HG03025 (cell line): ENCODE results near the gene TECR.
"Not testable (repeated sequence)": the region's sequence is repeated elsewhere in the genome, so short reads cannot be mapped to it uniquely, and the experiment has no call there.

Source experiments
- ATAC-seq: cut with Tn5 transposase; IDR thresholded peaks from one replicate; pipeline ENCODE4 v1.9.1; 2021; ENCODE audit warnings: mild to moderate bottlenecking, moderate library complexity; ENCODE audit not compliant: unreplicated experiment, low FRiP score

The TECR gene

DNA sequence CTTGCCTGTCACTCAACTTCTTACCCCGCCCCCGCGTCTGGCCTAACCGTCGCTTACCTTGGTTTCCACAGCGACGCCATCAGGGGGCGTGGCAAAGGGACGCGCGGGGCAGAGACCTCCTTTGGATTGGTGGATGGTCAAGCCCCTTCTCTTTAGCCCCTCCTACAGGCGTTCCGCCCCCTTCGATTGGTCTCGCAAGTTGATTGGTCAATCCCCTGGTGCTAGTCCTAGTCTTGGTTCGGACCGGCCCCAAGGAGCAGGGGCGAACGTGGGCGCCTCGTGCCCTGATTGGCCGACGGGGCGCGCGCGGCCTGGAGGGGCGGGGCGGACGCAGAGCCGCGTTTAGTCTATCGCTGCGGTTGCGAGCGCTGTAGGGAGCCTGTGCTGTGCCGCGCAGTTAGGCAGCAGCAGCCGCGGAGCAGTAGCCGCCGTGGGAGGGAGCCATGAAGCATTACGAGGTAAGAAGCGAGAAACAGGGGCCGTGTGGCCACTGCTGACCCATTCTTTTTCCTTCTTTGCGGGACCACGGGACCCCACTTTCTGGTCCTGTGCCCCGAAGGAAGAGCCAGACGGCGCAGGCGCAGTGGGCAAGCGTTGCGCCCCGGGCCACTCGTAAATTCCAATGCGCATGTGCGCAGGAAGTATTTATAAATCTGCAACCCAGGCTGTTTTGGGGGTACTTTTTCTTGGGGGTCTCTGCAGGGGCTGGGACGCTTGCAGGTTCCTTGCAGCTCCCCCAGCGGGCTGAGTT is at the start of gene TECR:
Gene TECR (plus strand): TSS at position 341 of the 751 bp plus-strand sequence. CDS start 103 bp downstream, at position 444.
- ATAC-seq: peak; percentile 90

GRCh38 chr19:14479975-14480699 is 49.3 kb upstream of the TECR start:
- no peak for ATAC-seq

GRCh38 chr19:14480700-14481079 is 48.7 kb upstream of the TECR start:
- no peak for ATAC-seq

DNA sequence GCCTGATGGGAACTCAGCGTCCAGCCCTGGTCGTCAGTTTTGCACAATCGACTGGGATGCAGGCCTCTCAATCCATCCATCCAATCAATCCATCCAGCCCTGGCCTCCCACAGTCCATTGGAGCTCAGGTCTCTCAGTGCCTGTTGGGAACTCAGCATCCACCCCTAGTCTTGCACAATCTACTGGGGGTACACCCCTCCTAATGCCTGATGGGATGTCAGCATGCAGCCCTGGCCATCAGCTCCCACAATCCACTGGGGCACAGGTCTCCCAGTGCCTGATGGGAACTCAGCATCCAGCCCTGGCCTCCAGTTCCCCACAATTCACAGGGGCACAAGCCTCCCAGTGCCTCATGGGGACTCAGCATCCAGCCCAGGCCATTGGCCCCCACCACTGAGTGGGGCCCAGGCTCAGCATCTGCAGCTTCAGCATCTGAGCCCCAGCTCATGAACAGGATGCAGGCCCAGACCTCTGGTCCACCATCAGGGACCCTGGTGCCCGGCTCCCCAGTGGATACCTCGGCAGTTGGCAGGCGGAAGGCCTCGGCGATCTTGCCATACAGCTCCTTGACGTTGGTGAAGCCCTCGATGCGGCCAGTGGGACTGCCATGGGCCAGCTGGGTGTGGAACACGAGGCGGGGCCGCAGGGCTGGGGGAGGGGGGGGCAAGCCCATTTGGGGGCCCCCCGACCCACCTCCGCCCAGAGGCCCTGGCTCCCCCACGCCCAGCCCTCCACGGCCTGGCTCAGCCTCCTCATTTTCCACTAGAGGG is 47.0 kb upstream of the TECR start:
- no peak for ATAC-seq

DNA sequence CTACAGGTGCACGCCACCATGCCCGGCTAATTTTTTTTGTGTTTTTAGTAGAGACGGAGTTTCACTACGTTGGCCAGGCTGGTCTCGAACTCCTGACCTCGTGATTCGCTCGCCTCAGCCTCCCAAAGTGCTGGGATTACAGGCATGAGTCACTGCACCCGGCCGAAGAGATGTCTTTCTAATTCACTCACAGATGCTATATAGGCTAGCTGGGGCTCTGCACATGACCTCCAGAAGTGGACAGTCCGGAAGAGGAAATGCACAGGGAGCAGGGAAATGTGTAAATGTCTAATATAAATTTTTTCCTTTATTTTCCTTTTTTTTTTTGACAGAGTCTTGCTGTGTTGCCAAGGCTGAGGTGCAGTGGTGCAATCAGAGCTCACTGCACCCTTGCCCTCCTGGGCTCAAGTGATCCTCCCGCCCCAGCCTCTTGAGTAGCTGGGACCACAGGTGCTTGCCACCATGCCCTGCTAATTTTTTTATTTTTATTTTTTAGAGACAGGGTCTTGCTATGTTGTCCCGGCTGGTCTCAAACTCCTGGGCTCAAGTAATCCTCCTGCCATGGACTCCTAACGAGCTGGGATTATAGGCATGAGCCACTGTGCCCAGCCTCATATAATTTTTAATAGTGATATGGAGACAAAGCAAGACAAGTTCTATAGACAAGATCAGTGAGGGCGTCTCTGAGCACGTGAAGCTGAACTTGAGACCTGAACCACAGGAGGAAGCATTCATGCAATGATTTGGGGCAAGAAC is 41.8 kb upstream of the TECR start:
- ATAC-seq: no peak

DNA sequence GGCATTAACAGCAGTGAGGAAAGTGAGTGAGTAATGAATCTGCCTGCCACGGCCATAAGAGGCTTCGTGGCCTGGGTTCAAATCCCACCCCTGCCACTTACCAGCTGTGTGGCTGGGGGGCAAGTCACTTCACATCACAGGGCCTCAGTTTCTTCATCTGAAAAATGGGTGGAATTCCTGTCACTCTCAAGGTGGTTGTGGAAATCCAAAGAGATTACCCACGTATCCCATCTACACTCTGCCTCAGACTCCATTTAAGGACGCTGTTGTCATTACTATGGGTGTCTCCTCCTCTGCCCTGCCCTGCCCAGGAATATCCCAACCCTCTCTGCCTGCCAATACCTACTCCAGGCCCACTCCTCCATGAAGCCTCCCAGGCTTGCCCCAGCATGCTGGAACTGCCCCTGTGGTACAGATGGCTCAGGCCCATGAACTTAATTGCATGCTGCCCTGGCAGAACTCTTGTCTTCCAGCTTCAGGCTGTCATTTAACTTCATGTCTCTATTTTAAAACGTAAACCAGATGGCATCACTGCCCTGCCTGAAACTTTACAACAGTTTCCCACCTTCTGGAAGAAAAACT is 36.5 kb upstream of the TECR start:
- ATAC-seq: no peak

- no peak for ATAC-seq
These were observed 35.0 kb upstream of the TECR start for GRCh38 chr19:14494411-14494810.

- ATAC-seq: no peak
These were observed 34.3 kb upstream of the TECR start for GRCh38 chr19:14494910-14495671.

DNA sequence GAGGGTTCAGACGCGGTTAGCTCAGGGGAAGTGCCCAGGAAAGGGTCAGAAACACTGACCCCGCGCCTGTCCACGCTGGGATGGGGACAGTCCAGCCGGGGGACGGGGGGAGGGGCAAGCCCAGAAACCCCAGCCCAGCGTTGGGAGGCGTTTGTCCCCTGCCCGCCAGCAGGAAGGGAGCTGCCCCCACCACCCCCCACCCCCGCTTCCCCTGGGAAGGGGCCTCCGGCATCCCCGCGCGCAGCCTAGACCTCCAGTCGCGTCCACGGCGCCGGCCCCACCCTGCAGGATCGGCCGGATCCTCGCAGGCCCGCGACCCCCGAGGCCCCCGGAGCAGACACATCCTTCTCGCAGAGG is 33.7 kb upstream of the TECR start:
- no peak for ATAC-seq

DNA sequence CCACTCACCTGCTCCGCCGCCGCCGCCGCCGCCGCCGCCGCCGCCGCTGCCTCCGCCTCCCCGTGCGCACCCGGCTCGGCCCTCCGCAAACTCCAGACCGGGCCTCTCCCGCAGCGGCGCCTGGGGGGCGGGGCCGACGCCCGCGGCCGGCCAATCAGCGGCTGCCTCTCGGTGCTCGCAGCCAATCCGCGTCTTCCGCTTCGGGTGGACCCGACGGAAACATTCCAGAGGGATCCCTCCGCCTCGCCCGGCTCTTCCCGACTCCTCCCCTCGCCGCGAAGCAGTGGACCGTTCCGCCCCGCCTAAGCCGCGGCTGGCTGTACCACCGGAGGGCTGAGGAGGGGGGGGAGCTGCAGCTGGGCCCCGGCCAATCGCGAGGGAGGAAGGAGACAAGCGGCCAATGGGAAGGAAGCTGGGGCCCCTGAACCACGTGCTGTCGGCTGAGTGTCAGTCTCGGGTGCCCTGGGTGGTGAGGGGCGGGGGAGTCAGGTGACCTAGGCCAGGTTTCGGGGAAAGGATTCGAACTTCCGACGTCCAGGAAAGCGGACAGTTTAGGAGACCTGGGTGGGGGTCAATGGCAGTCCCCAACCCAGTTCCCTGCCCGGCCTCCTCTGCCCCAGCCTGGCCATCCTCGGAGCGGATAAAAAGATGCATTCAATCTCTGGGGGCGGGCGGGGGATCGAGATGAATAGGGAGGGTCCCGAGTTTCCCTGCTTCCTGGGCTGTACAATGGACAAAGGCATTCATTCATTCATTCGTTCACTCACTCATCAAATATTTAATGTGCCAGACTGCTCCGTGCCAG is 33.2 kb upstream of the TECR start, which contains the start of gene GIPC1:
Gene GIPC1 (minus strand): TSS at position 99 of the 805 bp plus-strand sequence. CDS start 13,151 bp downstream, outside the sequence.
- peak; percentile 75 for ATAC-seq

- ATAC-seq: no peak
These were observed 32.6 kb upstream of the TECR start for GRCh38 chr19:14496834-14497227.

DNA sequence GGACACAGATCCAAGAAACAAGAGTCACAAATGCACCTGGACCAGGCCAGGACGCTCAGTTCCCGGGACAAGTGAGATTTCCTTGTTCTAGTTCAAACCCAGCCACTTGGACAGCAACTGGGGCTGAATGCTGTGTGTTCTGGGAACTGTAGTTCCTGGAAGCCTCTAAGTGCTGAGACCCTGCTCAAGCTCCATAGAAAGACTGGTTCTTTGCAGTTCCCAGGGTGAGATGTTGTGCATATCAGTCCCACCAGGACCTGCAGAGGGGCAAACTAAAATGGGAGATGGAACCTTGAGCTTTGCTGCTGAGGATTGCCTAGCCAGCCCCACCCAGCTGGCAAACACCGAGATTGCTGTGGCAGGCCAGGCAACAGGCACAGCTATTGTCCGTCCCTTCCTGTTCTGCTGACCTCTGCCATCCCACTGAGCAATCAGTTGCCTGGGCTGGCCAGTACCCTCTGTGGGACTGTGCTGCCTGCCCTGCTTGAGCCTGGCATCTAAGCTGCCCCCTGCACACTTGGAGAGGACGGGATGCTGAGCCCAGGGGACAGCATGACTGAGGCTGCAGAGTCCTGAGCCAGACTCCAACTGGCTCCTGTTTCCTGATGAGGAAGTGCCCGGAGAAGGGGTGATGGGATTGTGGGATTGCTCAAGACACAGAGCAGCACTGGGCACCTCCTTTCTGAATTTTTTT is 32.0 kb upstream of the TECR start:
- ATAC-seq: no peak

- ATAC-seq: no peak
These were observed 26.9 kb upstream of the TECR start for GRCh38 chr19:14502334-14503092.

GRCh38 chr19:14503285-14503684 is 26.1 kb upstream of the TECR start:
- ATAC-seq: no peak

GRCh38 chr19:14504575-14504974 is 24.8 kb upstream of the TECR start:
- not testable (repeated sequence) for ATAC-seq

GRCh38 chr19:14505488-14506239 is 23.7 kb upstream of the TECR start:
- ATAC-seq: no peak
